HG02870 (cell line): ENCODE measurements around the gene HAPSTR1.
A peak's percentile ranks its signal among the peaks of the same experiment; 100 is the strongest.
"Not testable (repeated sequence)": the region's sequence is repeated elsewhere in the genome, so short reads cannot be mapped to it uniquely, and the experiment has no call there.

Experiments used
- ATAC-seq: cut with Tn5 transposase; IDR thresholded peaks from one replicate; pipeline ENCODE4 v1.9.1; 2021; ENCODE audit warnings: mild to moderate bottlenecking, moderate library complexity; ENCODE audit not compliant: unreplicated experiment

The HAPSTR1 gene

GRCh38 chr16:9090960-9091866 lies at the start of gene HAPSTR1:
HAPSTR1 (plus strand) TSS chr16:9091644; CDS start chr16:9092045, 401 bp downstream.
- ATAC-seq, result peak; percentile 90

- no peak for ATAC-seq
These were observed 48.9 kb upstream of the HAPSTR1 start for GRCh38 chr16:9042533-9042932.

- no peak for ATAC-seq
These were observed 48.3 kb upstream of the HAPSTR1 start for GRCh38 chr16:9042964-9043680.

GRCh38 chr16:9045562-9045961 lies 45.9 kb upstream of the HAPSTR1 start:
- not testable (repeated sequence) for ATAC-seq

GRCh38 chr16:9046667-9047055 lies 44.8 kb upstream of the HAPSTR1 start:
- ATAC-seq, result no peak

GRCh38 chr16:9047689-9048301 lies 43.6 kb upstream of the HAPSTR1 start:
- ATAC-seq, result peak; percentile 81

GRCh38 chr16:9048302-9048700 lies 43.1 kb upstream of the HAPSTR1 start:
- no peak for ATAC-seq

- no peak for ATAC-seq
These were observed 42.2 kb upstream of the HAPSTR1 start for GRCh38 chr16:9049241-9049640.

GRCh38 chr16:9050102-9050830 lies 41.2 kb upstream of the HAPSTR1 start:
- ATAC-seq, result no peak

- ATAC-seq, result no peak
These were observed 38.3 kb upstream of the HAPSTR1 start for GRCh38 chr16:9053006-9053601.

- no peak for ATAC-seq
These were observed 37.0 kb upstream of the HAPSTR1 start for GRCh38 chr16:9054460-9054859.

- ATAC-seq, result no peak
These were observed 36.3 kb upstream of the HAPSTR1 start for GRCh38 chr16:9055115-9055514.

GRCh38 chr16:9055661-9056060 lies 35.8 kb upstream of the HAPSTR1 start:
- no peak for ATAC-seq

GRCh38 chr16:9056061-9056460 lies 35.4 kb upstream of the HAPSTR1 start:
- no peak for ATAC-seq

GRCh38 chr16:9058211-9058610 lies 33.2 kb upstream of the HAPSTR1 start:
- no peak for ATAC-seq

- no peak for ATAC-seq
These were observed 31.2 kb upstream of the HAPSTR1 start for GRCh38 chr16:9060225-9060624.

GRCh38 chr16:9061358-9061813 lies 30.1 kb upstream of the HAPSTR1 start:
- no peak for ATAC-seq

- ATAC-seq, result no peak
These were observed 29.1 kb upstream of the HAPSTR1 start for GRCh38 chr16:9062301-9062700.

- no peak for ATAC-seq
These were observed 26.4 kb upstream of the HAPSTR1 start for GRCh38 chr16:9065077-9065476.

- ATAC-seq, result no peak
These were observed 22.6 kb upstream of the HAPSTR1 start for GRCh38 chr16:9068886-9069285.
